HG03139 (cell line): Measurements from ENCODE around the gene SDK1.
"Not testable (repeated sequence)": the region's sequence is repeated elsewhere in the genome, so short reads cannot be mapped to it uniquely, and the experiment has no call there.

Experiments
- ATAC-seq: cut with Tn5 transposase; IDR thresholded peaks from one replicate; pipeline ENCODE4 v1.9.1; 2021; ENCODE audit not compliant: unreplicated experiment

Gene SDK1

DNA sequence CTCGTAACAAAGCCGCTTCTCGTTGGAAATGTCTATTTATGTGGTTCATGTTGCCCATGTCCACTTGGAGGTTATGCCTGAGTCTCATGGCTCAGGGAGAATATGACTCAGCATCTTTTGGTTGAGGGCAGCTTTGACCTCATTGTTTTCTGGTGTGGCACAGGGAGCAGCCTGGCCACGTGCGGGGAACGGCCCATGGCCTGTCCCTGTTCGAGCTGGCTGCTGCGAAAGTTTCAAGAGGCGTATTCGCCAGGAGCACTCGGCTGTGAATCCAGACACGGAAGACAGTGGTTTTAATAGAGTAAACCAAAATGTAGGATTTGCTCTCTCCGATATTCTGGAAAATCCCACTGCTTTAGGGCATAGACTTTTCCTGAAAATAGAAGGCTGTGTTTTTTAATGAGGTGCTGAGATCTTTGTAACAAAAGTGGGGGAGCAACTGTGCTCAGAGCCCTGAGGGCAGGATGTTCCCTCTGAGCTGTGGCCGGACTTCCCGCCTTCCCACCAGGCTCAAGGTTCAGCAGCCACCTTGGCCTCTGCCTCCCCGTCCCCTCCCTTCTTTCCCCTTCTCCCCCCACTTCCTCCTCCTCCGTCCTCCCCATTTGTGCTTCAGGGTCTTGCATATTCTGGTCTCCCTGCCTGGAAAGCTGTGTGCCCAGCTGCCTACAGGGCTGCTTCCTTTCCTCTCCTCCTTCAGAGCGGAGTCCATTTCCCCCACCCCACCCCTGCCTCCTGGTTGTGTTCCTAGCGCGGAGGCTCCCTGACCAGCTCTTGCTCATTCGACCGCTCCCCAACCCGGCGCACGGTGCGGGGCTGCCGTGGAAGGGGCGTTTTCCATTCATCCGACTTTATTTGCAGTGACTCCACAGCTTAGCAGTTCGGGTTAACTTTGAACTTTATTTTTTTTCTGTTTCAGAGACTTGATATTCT is 642.0 kb downstream of the SDK1 start:
- no peak for ATAC-seq

GRCh38 chr7:3943779-3944520 is 642.9 kb downstream of the SDK1 start:
- no peak for ATAC-seq

DNA sequence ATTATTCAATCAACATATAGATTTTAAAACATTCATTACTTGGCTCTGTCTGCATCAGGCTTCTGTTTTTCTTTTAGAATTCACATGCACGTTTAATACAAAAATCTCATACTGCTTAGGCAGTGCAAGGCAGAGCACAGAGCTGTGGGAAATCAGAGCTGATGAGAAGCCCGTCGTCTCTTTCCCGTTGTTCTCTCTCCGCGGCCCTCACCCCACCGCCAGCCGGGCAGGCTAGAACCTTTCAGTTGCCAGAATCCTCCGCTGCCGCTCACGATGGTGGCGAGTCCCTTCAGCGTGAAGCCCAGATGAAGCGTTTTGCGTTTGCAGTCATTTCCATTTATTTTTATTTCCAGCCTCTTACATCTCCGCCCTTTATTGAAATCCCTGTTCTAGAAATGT is 648.2 kb downstream of the SDK1 start:
- no peak for ATAC-seq

DNA sequence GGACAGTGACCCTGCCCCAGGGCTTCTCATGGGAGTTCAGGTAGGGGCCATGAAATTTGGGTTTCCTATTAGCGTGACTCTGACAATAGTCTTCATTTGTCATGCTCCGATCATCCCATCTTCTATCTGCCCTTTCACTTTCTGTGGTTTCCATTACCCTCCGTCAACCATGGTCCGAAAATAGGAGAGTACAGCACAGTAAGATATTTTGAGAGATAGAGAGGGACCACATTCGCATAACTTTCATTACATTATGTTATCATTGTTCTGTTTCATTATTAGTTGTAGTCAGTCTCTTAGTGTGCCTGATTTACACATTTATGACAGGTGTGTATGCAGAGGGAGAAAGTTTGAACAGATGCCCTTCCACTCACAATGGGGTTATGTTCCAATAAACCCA is 649.2 kb downstream of the SDK1 start:
- peak; percentile 62 for ATAC-seq

DNA sequence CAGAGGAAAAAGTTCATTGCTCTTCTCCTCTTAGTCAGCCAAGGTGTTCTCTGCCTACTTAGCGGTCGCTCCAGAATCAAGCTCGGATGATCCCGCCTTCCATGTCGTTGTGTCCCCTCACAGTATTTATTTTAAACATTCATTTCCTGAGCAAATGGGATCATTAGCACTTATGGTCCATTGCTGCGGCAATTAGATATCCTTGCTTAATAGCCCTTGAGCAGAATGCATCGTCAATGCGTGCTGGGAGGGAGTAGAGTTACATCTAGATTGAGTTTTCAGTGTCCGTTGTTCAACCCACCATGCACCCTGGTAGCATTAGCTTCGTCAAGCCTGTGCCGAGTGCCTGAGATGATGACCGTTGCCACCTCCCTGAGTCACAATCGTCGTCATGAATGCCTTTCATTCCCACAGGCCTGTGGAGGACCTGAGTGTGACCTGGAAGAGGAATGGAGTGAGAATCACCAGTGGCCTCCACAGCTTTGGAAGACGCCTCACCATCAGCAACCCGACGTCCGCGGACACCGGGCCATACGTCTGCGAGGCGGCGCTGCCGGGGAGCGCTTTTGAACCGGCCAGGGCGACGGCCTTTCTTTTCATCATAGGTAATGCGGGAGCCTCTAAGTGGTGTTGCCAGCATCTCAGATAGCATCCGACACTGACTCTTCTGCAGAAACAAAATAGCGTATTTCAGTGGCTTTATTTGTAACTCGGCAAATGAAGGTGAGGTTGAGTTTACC is 650.4 kb downstream of the SDK1 start:
- ATAC-seq = no peak

DNA sequence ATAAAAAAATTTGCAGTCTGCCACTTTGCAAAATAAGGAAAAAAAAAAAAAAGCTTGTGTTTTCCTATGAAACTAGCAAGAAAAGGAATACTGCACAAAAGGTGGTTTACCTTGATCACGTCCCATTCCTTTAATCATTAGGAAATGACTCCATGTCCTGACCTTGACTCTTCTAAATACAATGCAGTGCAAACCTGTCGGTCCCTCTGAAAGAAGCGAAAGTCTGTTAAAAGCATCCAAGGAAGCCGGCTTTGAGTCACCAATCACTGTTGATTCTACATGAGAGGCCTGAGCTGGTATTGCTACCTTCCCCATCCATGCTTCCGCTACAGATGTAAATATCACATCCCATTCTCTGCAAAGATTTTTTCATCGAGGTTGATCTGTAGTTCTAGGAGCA is 652.1 kb downstream of the SDK1 start:
- ATAC-seq = no peak

DNA sequence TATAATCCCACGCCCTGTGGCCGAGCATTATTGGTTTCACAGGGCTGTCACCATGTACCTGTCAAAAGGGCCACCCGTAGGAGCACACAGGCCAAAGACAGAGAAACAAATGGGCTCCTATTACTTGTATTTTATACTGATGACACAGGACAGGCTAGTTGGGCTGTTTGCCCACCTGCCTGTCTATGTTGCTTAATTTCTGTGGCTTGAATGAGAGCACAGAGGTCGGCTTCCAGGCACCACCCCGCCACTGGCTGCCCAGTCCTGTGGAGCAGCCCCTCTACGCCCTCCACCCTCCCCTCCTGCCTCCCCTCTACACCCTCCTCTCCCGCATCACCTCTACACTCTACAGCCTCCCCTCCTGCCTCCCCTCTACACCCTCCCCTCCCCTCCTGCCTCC is 652.9 kb downstream of the SDK1 start:
- no peak for ATAC-seq

DNA sequence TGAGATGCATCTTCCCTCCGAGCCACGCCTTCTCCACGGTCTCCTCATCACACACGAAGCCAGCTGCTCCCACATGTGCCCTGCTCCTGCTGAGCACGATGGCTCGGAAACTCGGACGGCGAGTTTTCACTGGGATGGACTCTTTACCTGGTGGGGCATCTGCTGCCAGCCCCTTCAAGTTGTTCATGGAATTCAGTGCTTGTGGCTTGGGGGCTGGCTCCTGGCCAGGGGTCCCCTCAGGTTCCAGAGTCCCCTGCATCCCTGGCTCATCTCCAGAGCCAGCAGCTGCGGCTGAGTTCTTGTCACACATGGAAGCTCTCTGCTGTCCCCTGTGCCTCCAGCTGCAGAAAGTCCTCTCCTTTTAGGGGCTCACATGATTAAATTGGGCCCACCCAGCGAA is 654.0 kb downstream of the SDK1 start:
- ATAC-seq = no peak

DNA sequence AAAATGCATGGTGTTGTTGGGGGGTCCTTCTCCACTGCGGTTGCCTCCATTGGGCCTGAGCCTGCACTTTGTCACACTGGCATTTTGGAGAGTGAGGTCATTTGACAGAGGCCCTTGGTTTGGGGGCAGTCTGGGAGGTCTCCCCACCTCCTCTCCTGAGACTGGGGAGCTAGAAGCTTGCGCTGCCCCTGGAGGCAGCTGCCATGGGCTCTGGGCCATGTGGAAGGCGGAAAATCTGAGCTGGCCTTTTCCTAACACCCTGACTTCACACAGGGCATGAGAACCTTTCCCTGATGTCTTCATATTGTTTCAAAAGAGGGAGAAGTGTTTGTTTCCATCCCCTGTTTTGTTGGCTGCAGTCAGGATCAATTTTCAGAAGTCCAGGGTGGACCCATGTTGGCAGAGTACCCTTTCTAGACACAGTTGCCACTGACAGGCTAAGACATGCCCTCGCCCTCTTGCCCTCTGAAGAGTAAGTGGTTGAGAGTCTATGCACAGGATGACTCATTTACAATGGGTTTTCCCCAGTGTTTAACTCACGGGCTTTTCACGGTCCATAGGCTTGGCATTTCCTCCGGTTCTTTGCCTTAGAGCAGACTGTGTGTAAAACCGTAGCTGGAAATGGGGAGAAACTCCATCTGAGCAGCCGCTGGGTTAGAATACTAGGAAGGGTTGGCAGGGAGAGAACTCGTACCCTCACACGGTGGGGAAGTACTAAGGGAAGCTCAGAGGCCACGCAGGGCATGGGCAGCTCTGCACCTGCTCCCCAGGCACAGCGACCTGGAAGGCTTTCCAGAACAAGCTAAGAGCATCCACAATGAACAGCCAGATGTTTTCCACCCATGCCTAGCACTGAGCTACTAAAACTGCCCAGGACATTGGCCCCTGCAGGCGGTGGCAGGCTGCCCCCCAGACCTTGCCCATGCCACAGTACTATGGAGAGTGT is 655.0 kb downstream of the SDK1 start:
- ATAC-seq = peak; percentile 64

- ATAC-seq = peak; percentile 43
These were observed 655.9 kb downstream of the SDK1 start for GRCh38 chr7:3956949-3957348.

DNA sequence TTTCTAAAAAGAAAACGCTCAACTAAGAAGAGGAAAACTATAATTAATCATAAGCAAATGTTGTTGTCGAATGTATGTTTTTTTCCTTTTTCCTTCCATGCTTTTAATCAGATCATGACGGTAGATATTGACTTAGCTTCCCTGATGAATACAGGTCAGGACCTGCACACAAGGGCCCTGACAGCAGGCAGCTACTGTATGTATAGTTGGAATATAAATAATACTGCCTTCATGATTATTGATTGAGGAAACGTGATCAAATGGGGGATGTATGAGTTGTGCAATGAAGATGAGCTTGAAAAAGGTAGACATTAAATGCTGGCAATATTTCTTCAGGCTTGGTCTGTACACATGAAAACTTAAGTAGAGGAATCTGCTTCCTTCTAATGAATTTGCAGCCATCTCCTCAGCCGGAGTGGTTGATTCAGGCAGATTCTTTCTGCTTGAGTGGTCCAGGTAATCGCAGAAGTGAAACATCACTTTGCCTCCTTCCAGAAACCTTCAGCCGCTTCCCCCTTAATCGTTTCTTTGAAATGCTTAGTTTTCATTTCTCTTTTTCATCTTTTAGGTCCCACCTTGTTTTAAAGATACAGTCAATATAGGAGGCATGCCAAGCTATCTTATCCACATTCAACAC is 656.5 kb downstream of the SDK1 start:
- peak; percentile 44 for ATAC-seq

GRCh38 chr7:3958109-3958483 is 657.0 kb downstream of the SDK1 start:
- ATAC-seq = no peak

DNA sequence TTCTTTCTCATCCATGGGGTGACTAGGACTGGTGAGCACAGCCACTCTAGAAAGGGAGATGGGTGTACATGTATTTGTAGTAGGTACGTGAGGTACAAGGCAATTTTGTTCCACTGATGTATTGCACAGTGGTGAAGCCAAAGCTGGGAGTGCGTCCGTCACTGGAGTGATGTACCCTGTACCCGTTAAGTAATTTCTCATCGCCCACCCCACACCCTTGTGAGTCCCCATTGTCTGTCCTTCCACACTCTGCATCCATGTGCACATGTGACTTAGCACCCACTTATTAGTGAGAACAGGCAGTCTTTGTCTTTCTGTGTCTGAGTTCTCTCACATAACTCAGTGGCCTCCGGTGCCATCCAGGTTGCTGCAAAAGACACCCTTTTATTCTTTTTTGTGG is 658.3 kb downstream of the SDK1 start:
- no peak for ATAC-seq

DNA sequence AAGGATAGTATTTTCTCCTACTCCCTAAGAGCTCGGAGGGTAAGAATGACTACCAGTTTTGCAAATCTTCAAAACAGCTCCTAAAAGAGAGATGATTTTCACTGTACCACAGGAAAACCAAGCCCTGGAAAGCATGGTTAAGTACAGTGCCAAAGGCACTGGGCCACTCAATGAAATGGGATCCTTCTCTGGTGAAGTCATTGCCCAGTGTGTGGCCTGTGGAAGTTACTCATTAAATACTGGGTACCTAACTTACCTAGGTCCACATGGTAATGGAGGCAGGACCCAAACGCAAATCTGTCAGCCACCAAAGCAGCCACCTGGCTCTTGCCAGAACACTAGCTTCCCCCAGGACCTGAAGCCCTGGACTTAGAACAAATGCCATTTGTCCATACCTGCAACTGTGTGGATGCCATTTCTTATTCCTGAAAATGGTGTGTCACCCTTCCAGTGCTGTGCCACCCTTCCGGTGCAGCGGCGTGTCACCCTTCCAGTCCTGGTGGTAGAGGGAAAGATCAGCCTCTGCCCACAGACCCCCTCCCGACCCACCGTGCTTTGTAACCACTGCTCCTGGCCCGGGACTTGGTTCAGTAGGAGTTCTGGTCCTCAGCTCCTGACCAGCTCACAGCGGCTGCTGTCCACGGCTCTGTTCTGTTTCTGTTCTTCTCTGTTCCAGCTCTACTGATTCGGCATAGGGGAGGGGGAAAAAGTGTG is 659.2 kb downstream of the SDK1 start:
- ATAC-seq = no peak

DNA sequence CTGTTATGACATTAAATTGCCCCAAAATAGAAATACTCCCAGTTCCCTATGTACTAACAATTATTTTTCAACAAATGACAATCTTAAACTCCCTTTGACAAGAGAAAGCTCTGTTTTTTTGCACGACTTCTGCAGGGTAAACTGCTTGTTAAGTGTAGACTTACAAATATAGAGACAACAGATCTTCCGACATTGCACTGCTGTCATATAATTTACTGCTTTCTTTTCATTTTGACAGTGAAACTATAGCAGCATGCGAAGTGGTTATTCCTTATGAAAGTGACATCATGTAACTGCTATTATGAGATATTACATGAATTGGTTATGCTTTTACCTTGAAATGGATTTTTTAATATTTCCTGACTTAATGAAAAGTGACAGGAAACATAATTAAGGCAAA is 659.9 kb downstream of the SDK1 start:
- no peak for ATAC-seq

GRCh38 chr7:3961857-3962503 is 660.9 kb downstream of the SDK1 start:
- no peak for ATAC-seq

DNA sequence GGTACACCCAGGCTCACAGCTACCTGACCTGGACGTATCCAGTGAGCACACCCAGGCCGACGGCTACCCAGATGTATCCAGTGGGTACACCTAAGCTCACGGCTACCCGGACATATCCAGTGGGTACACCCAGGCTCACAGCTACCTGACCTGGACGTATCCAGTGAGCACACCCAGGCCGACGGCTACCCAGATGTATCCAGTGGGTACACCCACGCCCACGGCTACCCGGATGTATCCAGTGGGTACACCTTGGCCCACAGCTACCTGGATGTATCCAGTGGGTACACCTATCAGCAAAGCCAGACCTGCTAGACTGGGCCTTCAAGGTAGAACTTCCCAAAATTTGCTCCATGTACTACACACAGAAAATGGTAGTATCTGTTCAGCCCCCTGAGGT is 662.7 kb downstream of the SDK1 start:
- not testable (repeated sequence) for ATAC-seq

- no peak for ATAC-seq
These were observed 664.0 kb downstream of the SDK1 start for GRCh38 chr7:3964980-3965606.
